GM12892 (cell line): Measurements from ENCODE around the gene CST9.

Experiments used
- POLR2AphosphoS5 ChIP-seq: IDR thresholded peaks from 2 replicates; pipeline ENCODE4 v1.6.1; 2011; ENCODE audit warnings: low read depth, low read length, control low read depth
- TAF1 ChIP-seq: IDR thresholded peaks from 2 replicates; pipeline ENCODE4 v1.6.1; 2011; ENCODE audit warnings: low read depth, mild to moderate bottlenecking, control low read depth, low read length, borderline replicate concordance

DNA sequence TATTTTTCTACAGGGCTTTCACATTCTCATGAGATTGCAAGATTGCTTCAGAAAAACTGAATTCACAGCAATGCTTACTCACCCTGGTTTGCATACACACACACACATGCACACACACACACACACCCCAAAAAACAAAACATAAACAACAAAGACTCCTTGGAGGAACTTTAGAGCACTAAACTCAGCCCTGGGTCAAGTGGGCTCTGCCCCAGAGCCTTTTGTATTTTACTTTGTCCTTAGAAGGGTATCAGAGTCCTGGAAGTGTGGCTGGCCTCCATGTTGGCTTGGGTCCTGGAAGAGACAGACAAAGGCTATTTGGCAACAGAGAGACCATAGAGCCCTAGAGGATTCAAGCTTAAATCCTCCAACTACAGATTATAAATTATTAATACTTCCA, 8.0 kb upstream of the CST9 start:
- TF ChIP-seq TAF1 (no peak), POLR2AphosphoS5 (no peak)
